IPS-15b (cell line): ENCODE measurements around the gene TUBGCP3.

Experiments
- H3K27me3 ChIP-seq: one replicate; pipeline ENCODE4 v1.6.1; 2013; ENCODE audit warnings: low read length; ENCODE audit not compliant: control insufficient read depth, insufficient read depth
- H3K36me3 ChIP-seq: one replicate; pipeline ENCODE4 v1.6.1; 2013; ENCODE audit warnings: low read length; ENCODE audit not compliant: control insufficient read depth, insufficient read depth
- H3K4me1 ChIP-seq: one replicate; pipeline ENCODE4 v1.6.1; 2013; ENCODE audit warnings: mild to moderate bottlenecking, low read length; ENCODE audit not compliant: control insufficient read depth, insufficient read depth
- H3K4me3 ChIP-seq: one replicate; pipeline ENCODE4 v1.5.1; 2013; ENCODE audit warnings: low read depth, low read length
- H3K9ac ChIP-seq: one replicate; pipeline ENCODE4 v1.6.1; 2013; ENCODE audit warnings: low read depth, mild to moderate bottlenecking, low read length
- H3K9me3 ChIP-seq: one replicate; pipeline ENCODE4 v1.6.1; 2013; ENCODE audit warnings: mild to moderate bottlenecking, low read length; ENCODE audit not compliant: control insufficient read depth, insufficient read depth

TUBGCP3 gene

DNA sequence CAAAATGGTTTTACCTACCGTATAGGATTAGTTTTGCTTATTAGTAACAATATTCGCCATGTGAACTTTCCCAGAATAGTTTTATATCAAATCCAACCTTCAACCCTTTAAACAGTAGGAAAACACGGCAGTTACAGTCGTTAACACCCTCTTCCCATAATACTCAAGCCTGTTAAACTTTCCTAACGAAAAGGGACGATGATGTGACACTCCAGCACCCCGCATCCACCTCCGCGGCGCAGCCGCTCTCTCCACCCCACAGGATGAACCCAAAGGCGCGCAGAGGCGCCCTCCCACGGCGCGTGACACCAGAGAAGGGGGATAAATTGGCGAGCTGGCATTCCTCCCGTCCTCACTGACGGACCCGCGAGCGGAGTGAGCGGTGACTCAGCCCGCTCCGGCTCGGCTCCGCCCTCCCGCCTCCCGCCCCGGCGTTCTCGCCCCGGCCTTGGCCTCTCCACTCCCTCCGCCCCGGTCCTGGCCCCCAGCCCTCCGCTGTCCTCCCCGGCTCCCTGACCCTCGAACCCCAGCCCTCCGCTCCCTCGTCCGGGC lies 665 bp downstream of the TUBGCP3 start:
- no peaks in the 10 kb centered on the region for H3K27me3 ChIP-seq
- peaks cover 4% of the 10 kb centered on the region for H3K4me1 ChIP-seq
- H3K9ac ChIP-seq, result peak overlapping the region; percentile 96
- H3K4me3 ChIP-seq, result peak overlapping the region; percentile 88
- H3K36me3 ChIP-seq, result peaks cover 3% of the 10 kb centered on the region
- no peaks in the 10 kb centered on the region for H3K9me3 ChIP-seq

DNA sequence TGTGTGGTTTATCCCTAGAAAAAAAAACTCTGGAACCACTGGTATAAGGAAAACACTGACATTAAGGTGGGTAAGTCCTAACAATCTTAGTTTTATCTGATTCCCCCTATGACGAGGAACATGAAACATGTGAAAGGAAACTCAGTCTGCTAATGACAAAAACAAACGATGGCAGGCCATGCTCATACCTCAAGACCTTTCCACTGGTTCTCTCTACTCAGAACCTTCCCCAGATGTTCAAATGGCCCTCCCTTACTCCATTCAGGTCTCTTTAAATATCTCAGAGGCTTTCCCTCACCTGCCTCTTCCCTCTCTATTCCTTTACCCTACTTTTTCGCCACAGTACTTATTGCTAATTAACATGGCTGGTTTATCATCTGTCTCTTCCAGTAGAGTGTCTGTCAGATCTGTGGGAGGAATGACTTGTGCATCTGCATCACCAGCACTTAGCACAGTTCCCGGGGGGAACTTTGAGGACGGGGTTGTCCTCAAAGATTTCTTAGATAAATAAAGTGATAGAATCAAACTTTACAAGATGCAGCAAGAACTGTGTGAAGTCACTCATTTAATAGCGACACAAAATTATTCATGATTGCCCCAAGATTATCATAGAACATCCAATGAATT lies 1.5 kb downstream of the TUBGCP3 start:
- H3K9ac ChIP-seq, result peak overlapping the region; percentile 96

DNA sequence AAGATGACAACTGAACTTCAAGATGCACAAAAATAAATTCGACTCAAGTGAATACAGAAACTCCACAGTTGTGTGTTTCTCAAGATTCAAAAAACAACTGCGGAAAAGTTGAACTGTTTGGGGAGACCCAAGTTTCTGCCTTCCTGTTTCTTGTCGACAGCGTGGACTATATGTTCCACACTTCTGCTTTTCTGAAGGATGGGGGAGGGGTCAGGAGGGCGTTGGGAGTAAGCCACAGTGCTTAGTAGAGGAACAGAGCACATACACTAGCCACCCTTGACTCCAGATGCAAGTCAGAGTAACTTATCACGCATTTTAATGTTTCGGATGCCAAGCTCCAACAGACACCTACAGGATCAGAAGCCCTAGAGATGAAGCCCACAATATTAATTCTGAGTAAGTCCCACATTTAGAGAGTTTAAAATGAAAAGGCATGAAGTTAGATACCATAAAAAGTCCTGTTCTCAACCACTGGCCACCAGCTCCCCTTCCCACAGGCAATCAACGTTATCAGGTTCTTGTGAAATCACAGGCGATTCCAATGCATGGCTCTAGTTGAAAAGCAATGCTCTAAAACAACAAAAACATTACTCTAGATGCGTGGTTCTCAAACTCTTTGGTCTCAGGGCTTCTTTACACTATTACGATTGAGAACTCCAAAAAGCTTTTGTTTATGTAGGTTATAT lies 4.2 kb downstream of the TUBGCP3 start:
- H3K9ac ChIP-seq, result no peak overlapping the region
- H3K4me3 ChIP-seq, result no peak overlapping the region
- no peaks in the 10 kb centered on the region for H3K27me3 ChIP-seq
- peaks cover 3% of the 10 kb centered on the region for H3K36me3 ChIP-seq
- no peaks in the 10 kb centered on the region for H3K9me3 ChIP-seq
- H3K4me1 ChIP-seq, result peaks cover 3% of the 10 kb centered on the region

More for the DNA sequence above, 1.5 kb downstream of the TUBGCP3 start:
- H3K4me1 ChIP-seq, result peaks cover 4% of the 10 kb centered on the region
- H3K36me3 ChIP-seq, result peaks cover 3% of the 10 kb centered on the region
- H3K27me3 ChIP-seq, result no peaks in the 10 kb centered on the region
- H3K9me3 ChIP-seq, result no peaks in the 10 kb centered on the region
- peak overlapping the region; percentile 88 for H3K4me3 ChIP-seq

DNA sequence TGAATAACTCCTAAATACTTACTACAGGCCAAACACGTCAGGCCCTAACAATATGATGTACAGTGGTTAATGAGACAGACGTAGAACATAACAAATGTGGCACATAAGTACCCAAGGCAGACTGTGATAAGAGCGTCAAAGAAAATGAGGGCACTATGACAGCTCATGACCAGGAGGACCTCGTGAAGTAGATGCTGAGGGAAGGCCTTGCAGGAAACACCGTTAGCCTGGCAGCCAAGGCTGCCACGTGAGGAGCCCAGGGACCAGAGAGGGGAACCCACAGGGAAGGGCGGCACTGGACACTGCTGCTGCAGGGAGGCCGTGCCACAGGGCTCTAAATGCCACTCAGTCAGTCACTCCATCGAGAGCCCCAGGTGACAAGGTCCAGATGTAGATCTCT lies 5.7 kb downstream of the TUBGCP3 start:
- no peaks in the 10 kb centered on the region for H3K27me3 ChIP-seq
- H3K9ac ChIP-seq, result no peak overlapping the region
- no peaks in the 10 kb centered on the region for H3K9me3 ChIP-seq
- H3K4me1 ChIP-seq, result no peaks in the 10 kb centered on the region
- H3K36me3 ChIP-seq, result no peaks in the 10 kb centered on the region
- H3K4me3 ChIP-seq, result no peak overlapping the region

DNA sequence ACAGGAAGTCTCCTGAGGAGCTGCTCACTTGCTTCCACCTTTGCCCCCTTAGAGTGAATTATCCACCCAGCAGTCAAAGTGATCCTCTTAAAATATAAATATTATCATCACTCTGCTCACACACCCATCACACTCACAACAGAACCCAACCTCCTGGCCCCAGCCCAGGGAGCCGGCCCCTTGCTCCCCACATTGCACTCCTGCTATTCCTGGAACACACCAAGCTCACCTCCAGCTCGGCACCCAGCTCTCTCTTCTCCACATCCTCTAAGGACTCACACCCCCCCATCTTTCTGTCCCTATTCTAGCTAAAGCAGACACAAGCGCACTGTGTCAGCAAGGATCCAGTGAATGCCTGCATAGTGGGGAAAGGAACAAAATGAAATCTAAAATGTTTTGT lies 7.0 kb downstream of the TUBGCP3 start:
- H3K4me1 ChIP-seq, result no peaks in the 10 kb centered on the region

DNA sequence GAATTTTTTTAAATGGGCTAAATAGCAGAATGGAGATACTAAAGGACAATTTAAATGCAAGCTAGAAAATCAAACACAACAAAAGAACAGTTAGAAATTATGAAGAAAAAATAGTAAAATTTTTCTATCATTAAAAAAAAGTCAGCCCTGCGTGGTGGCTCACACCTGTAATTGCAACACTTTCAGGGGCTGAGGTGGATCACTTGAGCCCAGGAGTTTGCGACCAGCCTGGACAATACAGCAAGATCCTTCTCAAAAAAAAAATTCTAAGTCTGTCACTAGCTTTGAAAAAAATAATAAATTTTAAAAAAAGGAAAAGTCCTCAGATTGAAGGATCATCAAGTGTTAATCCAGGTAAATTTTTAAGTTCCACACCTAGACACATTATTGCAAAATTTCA lies 7.7 kb downstream of the TUBGCP3 start:
- H3K9ac ChIP-seq, result no peak overlapping the region
- no peaks in the 10 kb centered on the region for H3K9me3 ChIP-seq
- H3K36me3 ChIP-seq, result no peaks in the 10 kb centered on the region
- H3K4me1 ChIP-seq, result no peaks in the 10 kb centered on the region
- H3K4me3 ChIP-seq, result no peak overlapping the region
- no peaks in the 10 kb centered on the region for H3K27me3 ChIP-seq

More for the DNA sequence above, 7.0 kb downstream of the TUBGCP3 start:
- Histone ChIP-seq H3K9me3 (no peaks in the 10 kb centered on the region), H3K27me3 (no peaks in the 10 kb centered on the region), H3K9ac (no peak overlapping the region), H3K4me3 (no peak overlapping the region), H3K36me3 (no peaks in the 10 kb centered on the region)

DNA sequence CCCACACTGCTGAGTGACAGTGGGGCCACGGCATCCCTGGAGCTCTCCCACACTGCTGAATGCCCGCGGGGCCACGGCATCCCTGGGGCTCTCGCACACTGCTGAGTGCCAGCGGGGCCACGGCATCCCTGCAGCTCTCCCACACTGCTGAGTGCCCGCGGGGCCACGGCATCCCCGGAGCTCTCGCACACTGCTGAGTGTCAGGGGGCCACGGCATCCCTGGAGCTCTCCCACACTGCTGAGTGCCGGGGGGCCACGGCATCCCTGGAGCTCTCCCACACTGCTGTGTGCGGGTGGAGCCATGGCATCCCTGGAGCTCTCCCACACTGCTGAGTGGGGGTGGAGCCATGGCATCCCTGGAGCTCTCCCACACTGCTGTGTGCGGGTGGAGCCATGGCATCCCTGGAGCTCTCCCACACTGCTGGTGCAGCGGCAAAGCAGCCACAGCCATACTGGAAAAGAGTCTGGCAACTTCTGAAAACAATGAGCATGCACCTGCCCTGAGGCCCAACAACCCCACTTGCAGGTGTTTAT lies 8.6 kb downstream of the TUBGCP3 start:
- Histone ChIP-seq H3K4me1 (no peaks in the 10 kb centered on the region), H3K4me3 (no peak overlapping the region), H3K9ac (no peak overlapping the region), H3K27me3 (no peaks in the 10 kb centered on the region), H3K9me3 (no peaks in the 10 kb centered on the region), H3K36me3 (no peaks in the 10 kb centered on the region)

DNA sequence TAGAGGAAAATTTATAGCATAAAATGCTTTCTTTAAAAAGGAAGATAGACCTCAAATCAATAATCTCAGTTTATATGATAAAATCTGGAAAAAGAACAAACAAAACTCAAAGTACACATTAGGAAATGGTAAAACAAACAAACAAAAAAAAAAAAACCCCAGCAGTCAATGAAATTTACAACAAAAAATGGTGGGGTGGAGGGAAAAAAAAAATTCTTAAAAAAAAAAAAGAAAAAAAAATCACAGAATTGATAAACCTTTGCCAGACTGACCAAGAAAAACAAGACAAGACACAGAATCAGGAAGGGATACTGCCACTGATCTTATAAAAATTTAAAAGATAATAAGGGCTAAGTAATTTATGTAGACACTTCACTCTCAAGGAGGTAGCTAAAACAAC lies 11.2 kb downstream of the TUBGCP3 start:
- Histone ChIP-seq H3K36me3 (no peaks in the 10 kb centered on the region), H3K4me3 (no peak overlapping the region), H3K4me1 (no peaks in the 10 kb centered on the region), H3K27me3 (no peaks in the 10 kb centered on the region), H3K9me3 (no peaks in the 10 kb centered on the region), H3K9ac (no peak overlapping the region)

DNA sequence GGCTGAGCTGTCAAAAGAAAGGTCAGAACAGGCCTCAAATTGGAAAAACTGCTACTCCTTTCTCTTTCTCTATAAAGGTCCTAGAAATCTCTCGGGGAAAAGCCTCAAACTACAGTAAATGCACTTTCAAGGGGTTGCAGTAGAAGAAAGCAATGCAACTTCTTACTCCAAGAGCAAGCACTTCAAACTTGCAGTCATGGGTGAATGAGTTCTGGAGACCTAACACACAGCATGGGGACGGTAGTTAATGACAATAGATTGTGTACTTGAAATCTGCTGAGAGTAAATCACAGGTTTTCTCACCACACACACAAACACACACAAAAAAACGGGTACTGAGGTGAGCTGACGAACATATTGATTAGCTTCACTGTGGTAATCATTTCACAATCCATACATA lies 11.8 kb downstream of the TUBGCP3 start:
- H3K9me3 ChIP-seq, result no peaks in the 10 kb centered on the region
- H3K4me1 ChIP-seq, result no peaks in the 10 kb centered on the region
- H3K4me3 ChIP-seq, result no peak overlapping the region
- no peak overlapping the region for H3K9ac ChIP-seq
- H3K27me3 ChIP-seq, result no peaks in the 10 kb centered on the region
- H3K36me3 ChIP-seq, result no peaks in the 10 kb centered on the region

DNA sequence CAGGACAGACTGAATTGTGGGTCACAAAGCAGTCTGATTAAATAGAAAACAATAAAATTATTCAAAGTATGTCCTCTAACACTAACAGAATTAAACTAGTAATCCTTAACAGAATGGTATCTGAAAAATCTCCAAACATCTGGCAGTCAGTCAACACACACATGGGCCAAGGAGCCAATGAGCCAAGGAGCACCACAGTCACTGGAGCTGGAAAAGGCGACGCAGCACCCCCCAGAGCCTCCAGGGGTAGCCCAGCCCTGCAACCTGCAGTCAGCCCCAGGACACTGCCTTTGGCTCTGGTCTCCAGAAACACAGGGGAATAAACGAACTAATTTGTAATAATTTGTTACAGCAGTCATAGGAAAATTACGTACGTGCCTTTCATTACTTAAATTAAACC lies 12.3 kb downstream of the TUBGCP3 start:
- H3K4me3 ChIP-seq, result no peak overlapping the region
- H3K9me3 ChIP-seq, result no peaks in the 10 kb centered on the region
- H3K4me1 ChIP-seq, result no peaks in the 10 kb centered on the region
- no peaks in the 10 kb centered on the region for H3K27me3 ChIP-seq
- no peak overlapping the region for H3K9ac ChIP-seq
- H3K36me3 ChIP-seq, result no peaks in the 10 kb centered on the region

DNA sequence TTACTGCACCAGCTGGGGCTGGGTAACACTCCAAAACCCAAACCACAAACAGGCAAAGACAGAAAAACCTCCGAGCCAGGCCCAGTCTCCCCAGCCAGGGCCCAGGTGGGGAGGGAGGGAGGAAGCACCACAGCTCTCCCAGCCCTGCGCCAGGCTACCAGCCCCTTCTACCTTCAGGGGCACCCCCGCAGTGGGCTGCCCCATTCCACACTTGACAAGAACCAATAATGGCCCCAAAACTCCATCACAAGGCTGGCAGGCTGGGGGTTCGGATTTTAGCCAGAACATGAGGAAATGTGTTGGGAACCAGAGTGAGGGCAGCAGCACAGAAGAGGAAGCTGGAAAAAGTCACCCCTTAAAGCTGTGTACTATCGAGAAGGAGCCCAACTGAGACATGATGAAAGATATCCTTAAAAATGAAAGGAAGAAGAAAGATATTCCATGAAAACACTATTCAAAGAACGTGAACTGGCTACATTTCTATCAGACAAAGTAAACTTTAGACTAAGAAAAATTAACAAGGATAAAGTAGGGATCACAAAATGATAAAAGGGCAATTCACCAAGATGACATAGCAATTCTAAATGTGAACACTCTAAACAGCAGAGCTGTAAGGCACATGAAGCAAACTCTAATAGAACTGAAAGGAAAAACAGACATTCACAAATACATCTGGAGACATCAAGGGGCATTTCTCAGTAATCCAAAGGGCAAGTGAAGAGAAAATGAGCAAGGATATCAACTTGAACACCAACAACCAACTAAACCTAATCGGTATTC lies 12.9 kb downstream of the TUBGCP3 start:
- H3K4me3 ChIP-seq, result no peak overlapping the region

More for the DNA sequence above, 12.9 kb downstream of the TUBGCP3 start:
- Histone ChIP-seq H3K36me3 (no peaks in the 10 kb centered on the region), H3K4me1 (no peaks in the 10 kb centered on the region), H3K27me3 (no peaks in the 10 kb centered on the region), H3K9me3 (no peaks in the 10 kb centered on the region), H3K9ac (peak overlapping the region; percentile 18)
